GM10248 (cell line): ENCODE data around the gene APPL2.

ENCODE experiments used
- CTCF ChIA-PET: fragments of 300-600 bp; sonication (Branson Sonifier 250); formaldehyde crosslinking; extraction: SDS; loops from one replicate; lab custom pipeline; 2021; ENCODE audit warnings: antibody characterized with exemption; lab: Yijun Ruan, JAX
- POLR2A ChIA-PET: fragments of 350-650 bp; sonication (Branson Sonifier 250); formaldehyde crosslinking; extraction: SDS; loops from one replicate; lab custom pipeline; 2020; ENCODE audit warnings: antibody characterized with exemption; lab: Yijun Ruan, JAX
- DNase-seq: peaks from one replicate; pipeline ENCODE4 v3.0.0; 2012; ENCODE audit errors: extremely low spot score
- TF ChIP-seq, protein P1 (sequence below): IDR thresholded peaks from 2 replicates; pipeline ENCODE4 v1.5.1; 2012; ENCODE audit warnings: mild to moderate bottlenecking, low read depth; ENCODE audit errors: extremely low read depth, missing control alignments, control extremely low read depth

The APPL2 gene

GRCh38 chr12:105278043-105278697, 42.2 kb upstream of the APPL2 start:
- CTCF ChIA-PET = interaction anchor here (1.1 kb wide), 1 partner anchor 106 kb away, joined by 6 read pairs; no protein-coding TSS in a partner anchor
- POLR2A ChIA-PET = no interaction called here
- DNase-seq = no peak
- TF ChIP-seq, protein P1, sequence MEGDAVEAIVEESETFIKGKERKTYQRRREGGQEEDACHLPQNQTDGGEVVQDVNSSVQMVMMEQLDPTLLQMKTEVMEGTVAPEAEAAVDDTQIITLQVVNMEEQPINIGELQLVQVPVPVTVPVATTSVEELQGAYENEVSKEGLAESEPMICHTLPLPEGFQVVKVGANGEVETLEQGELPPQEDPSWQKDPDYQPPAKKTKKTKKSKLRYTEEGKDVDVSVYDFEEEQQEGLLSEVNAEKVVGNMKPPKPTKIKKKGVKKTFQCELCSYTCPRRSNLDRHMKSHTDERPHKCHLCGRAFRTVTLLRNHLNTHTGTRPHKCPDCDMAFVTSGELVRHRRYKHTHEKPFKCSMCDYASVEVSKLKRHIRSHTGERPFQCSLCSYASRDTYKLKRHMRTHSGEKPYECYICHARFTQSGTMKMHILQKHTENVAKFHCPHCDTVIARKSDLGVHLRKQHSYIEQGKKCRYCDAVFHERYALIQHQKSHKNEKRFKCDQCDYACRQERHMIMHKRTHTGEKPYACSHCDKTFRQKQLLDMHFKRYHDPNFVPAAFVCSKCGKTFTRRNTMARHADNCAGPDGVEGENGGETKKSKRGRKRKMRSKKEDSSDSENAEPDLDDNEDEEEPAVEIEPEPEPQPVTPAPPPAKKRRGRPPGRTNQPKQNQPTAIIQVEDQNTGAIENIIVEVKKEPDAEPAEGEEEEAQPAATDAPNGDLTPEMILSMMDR = no peak

DNA sequence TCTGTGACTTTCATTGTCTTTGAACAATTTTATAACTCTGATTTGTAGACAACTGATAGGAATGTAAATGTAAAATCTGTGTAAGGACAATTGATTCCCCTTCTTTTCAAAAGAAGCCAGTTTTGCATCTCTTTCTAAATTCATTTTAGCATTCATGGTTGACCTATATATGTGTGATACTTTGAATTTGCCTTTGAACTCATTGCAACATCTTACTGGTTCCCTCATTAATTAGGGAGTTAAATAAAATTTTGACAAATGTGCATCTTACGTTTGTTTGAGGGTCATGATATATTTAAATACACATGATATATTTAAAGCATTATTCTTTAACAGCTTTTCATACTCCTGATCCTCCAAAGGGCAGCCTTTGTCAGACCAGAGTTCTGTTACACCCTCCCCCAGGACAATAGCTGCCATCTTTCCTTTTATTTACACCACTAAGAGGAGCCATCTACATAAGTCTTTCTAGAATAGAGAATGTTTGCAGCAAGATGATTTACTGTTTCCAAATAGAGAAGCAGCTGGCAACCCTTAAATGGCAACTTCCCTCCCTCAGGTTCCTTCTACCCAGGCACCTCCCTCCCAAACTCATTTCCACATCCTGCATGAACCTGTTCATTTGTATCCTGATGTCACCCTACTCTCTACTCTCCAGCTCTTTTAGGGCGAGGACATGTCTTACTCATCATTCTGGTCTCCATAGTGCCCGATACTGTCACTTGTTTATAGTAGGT, 40.2 kb upstream of the APPL2 start:
- TF ChIP-seq, protein P1 = no peak
- DNase-seq = no peak
- CTCF ChIA-PET = interaction anchor here (1.5 kb wide), 1 partner anchor 103 kb away, joined by 3 read pairs; no protein-coding TSS in a partner anchor
- POLR2A ChIA-PET = no interaction called here

- ChIA-PET POLR2A (no interaction called here), CTCF (interaction anchor here (3.2 kb wide), 1 partner anchor 110 kb away, joined by 12 read pairs; no protein-coding TSS in a partner anchor)
- no peak for DNase-seq
- TF ChIP-seq, protein P1 = no peak
Measured at GRCh38 chr12:105274571-105274970, 38.6 kb upstream of the APPL2 start.

GRCh38 chr12:105273601-105274000, 37.6 kb upstream of the APPL2 start:
- no peak for DNase-seq
- TF ChIP-seq, protein P1 = no peak
- ChIA-PET CTCF (interaction anchor here (0.9 to 3.2 kb wide), 3 partner anchors 11 to 111 kb away, joined by 3 to 12 read pairs (median 4); no protein-coding TSS in a partner anchor), POLR2A (no interaction called here)

- DNase-seq = no peak
- POLR2A ChIA-PET = no interaction called here
- TF ChIP-seq, protein P1 = no peak
- CTCF ChIA-PET = interaction anchor here (1.3 to 3.2 kb wide), 4 partner anchors 22 to 111 kb away, joined by 3 to 12 read pairs (median 4); no protein-coding TSS in a partner anchor
Measured at GRCh38 chr12:105272814-105273416, 36.9 kb upstream of the APPL2 start.

- TF ChIP-seq, protein P1 = no peak
- DNase-seq = no peak
- ChIA-PET POLR2A (no interaction called here), CTCF (interaction anchor here (1.3 to 3.2 kb wide), 3 partner anchors 22 to 112 kb away, joined by 3 to 12 read pairs (median 3); no protein-coding TSS in a partner anchor)
Measured at GRCh38 chr12:105272152-105272551, 36.2 kb upstream of the APPL2 start.
